Neural cell (in vitro differentiated cells): ENCODE results near the gene ATF7. TPM values are rescaled to one million over a fixed set of nuclear protein-coding genes. Genes with fewer than 3 reads are reported as not detected.

Experiments
- H2AFZ ChIP-seq: fragments of 200-600, 300-800 bp; sonication (generic), shearing (Covaris generic); 2 replicates; pipeline ENCODE4 v1.6.0; 2014; ENCODE audit warnings: low read depth, mild to moderate bottlenecking, antibody characterized with exemption, low read length, moderate library complexity
- H3F3A ChIP-seq: fragments of 200-600 bp; shearing (Covaris generic); 2 replicates; pipeline ENCODE4 v1.6.1; 2016; ENCODE audit warnings: mild to moderate bottlenecking, moderate library complexity, mixed read lengths, antibody characterized with exemption, low read length; ENCODE audit not compliant: insufficient read depth, poor library complexity, severe bottlenecking
- H3K27ac ChIP-seq: fragments of 200-600, 300-800 bp; sonication (generic), shearing (Covaris generic); 2 replicates; pipeline ENCODE4 v1.5.1; 2014; ENCODE audit warnings: mild to moderate bottlenecking, low read length, moderate library complexity
- H3K27me3 ChIP-seq: fragments of 300-800, 200-600 bp; sonication (generic), shearing (Covaris generic); 2 replicates; pipeline ENCODE4 v1.6.0; 2014; ENCODE audit warnings: mild to moderate bottlenecking, low read depth, low read length, moderate library complexity; ENCODE audit not compliant: insufficient read depth
- H3K36me3 ChIP-seq: fragments of 300-800, 200-600 bp; sonication (generic), shearing (Covaris generic); 2 replicates; pipeline ENCODE4 v1.5.1; 2014; ENCODE audit warnings: mild to moderate bottlenecking, antibody characterized with exemption, low read length, moderate library complexity; ENCODE audit not compliant: insufficient read depth
- H3K4me2 ChIP-seq: fragments of 300-800, 200-600 bp; sonication (generic), shearing (Covaris generic); 2 replicates; pipeline ENCODE4 v1.6.0; 2014; ENCODE audit warnings: mild to moderate bottlenecking, low read length
- H3K4me3 ChIP-seq: fragments of 300-800, 200-600 bp; sonication (generic), shearing (Covaris generic); 2 replicates; pipeline ENCODE4 v1.5.1; 2014; ENCODE audit warnings: mild to moderate bottlenecking, low read length, moderate library complexity
- H3K79me2 ChIP-seq: fragments of 200-600 bp; shearing (Covaris generic); replicated peaks from 2 replicates; pipeline ENCODE4 v1.6.0; 2014; ENCODE audit warnings: mild to moderate bottlenecking, low read length, moderate library complexity; ENCODE audit not compliant: insufficient read depth
- H3K9ac ChIP-seq: fragments of 300-800, 200-600 bp; sonication (generic), shearing (Covaris generic); 2 replicates; pipeline ENCODE4 v1.6.1; 2016; ENCODE audit warnings: mild to moderate bottlenecking, low read length, mixed read lengths
- H3K9me2 ChIP-seq: fragments of 200-600 bp; shearing (Covaris generic); 2 replicates; pipeline ENCODE4 v1.6.1; 2016; ENCODE audit warnings: mild to moderate bottlenecking, low read length, mixed read lengths; ENCODE audit not compliant: insufficient read depth
- H3K9me3 ChIP-seq: fragments of 200-600, 300-800 bp; sonication (generic), shearing (Covaris generic); 2 replicates; pipeline ENCODE4 v1.6.1; 2016; ENCODE audit warnings: mild to moderate bottlenecking, mixed run types, low read length, moderate library complexity, mixed read lengths
- H4K20me1 ChIP-seq: fragments of 200-600 bp; shearing (Covaris generic); 2 replicates; pipeline ENCODE4 v1.6.1; 2016; ENCODE audit warnings: mild to moderate bottlenecking, mixed run types; ENCODE audit not compliant: insufficient read depth
- CTCF ChIP-seq: fragments of 450-650 bp; IDR thresholded peaks from 2 replicates; pipeline ENCODE4 v1.5.1; 2014; ENCODE audit warnings: antibody characterized with exemption, mild to moderate bottlenecking, moderate library complexity; ENCODE audit not compliant: poor library complexity, severe bottlenecking
- EP300 ChIP-seq: fragments of 450-650 bp; conservative IDR thresholded peaks from 2 replicates; pipeline ENCODE4 v1.6.1; 2014; ENCODE audit warnings: antibody characterized with exemption, mild to moderate bottlenecking, moderate library complexity; ENCODE audit not compliant: poor library complexity, severe bottlenecking
- EZH2 ChIP-seq: fragments of 200-600, 300-800 bp; shearing (Covaris generic), sonication (generic); IDR thresholded peaks from 2 replicates; pipeline ENCODE4 v1.6.1; 2014; ENCODE audit warnings: antibody characterized with exemption, low read length, borderline replicate concordance, mild to moderate bottlenecking; ENCODE audit not compliant: insufficient read depth, poor library complexity, severe bottlenecking
- POLR2AphosphoS5 ChIP-seq: IDR thresholded peaks from 2 replicates; pipeline ENCODE4 v1.6.1; 2012
- REST ChIP-seq: IDR thresholded peaks from 2 replicates; pipeline ENCODE4 v1.6.1; 2012; ENCODE audit warnings: borderline replicate concordance
- SMC3 ChIP-seq: fragments of 450-650 bp; conservative IDR thresholded peaks from 2 replicates; pipeline ENCODE4 v1.6.1; 2014; ENCODE audit warnings: antibody characterized with exemption, mild to moderate bottlenecking, moderate library complexity; ENCODE audit not compliant: poor library complexity
- TAF1 ChIP-seq: IDR thresholded peaks from 2 replicates; pipeline ENCODE4 v1.6.1; 2012; ENCODE audit warnings: low read depth
- polyA plus RNA-seq: library from polyadenylated mRNA; depleted of rRNA; stranded (reverse); fragments of >200 nt; gene quantifications from 2 replicates; pipeline ENCODE4 v1.2.3, GENCODE V29; 2014

Gene ATF7
- polyA plus RNA-seq, 1 donor from 2014 or later, result 6.3 TPM

GRCh38 chr12:53622724-53623123 is 3.5 kb downstream of the ATF7 start:
- H3K4me3 ChIP-seq, result no peak overlapping the region
- H2AFZ ChIP-seq, result no peak overlapping the region
- no peak overlapping the region for H3K9ac ChIP-seq
- peaks cover 44% of the 10 kb centered on the region for H3K79me2 ChIP-seq
- H3F3A ChIP-seq, result no peaks in the 10 kb centered on the region
- H3K27me3 ChIP-seq, result no peaks in the 10 kb centered on the region
- no peak overlapping the region for H3K27ac ChIP-seq
- no peaks in the 10 kb centered on the region for H3K9me3 ChIP-seq
- TF ChIP-seq EP300 (no peak), REST (no peak), SMC3 (no peak)
- no peaks in the 10 kb centered on the region for H4K20me1 ChIP-seq
- no peaks in the 10 kb centered on the region for H3K36me3 ChIP-seq
- H3K4me2 ChIP-seq, result no peak overlapping the region
- no peaks in the 10 kb centered on the region for H3K9me2 ChIP-seq

GRCh38 chr12:53618275-53618674 is 7.9 kb downstream of the ATF7 start:
- Histone ChIP-seq H3K9me3 (no peaks in the 10 kb centered on the region), H3K9ac (no peak overlapping the region), H3K4me3 (no peak overlapping the region), H3K4me2 (no peak overlapping the region), H2AFZ (no peak overlapping the region), H4K20me1 (no peaks in the 10 kb centered on the region), H3K9me2 (no peaks in the 10 kb centered on the region), H3F3A (no peaks in the 10 kb centered on the region), H3K27me3 (no peaks in the 10 kb centered on the region), H3K27ac (no peak overlapping the region), H3K36me3 (no peaks in the 10 kb centered on the region), H3K79me2 (peaks cover 30% of the 10 kb centered on the region)
- no peak for TF ChIP-seq TAF1
- TF ChIP-seq EZH2, result no peak
- TF ChIP-seq CTCF, result no peak
- TF ChIP-seq REST, result no peak
- TF ChIP-seq SMC3, result no peak
- TF ChIP-seq POLR2AphosphoS5, result no peak
- TF ChIP-seq EP300, result no peak
